Right hindlimb (tissue), 1 donor: Measurements from ENCODE around the gene OR4X2.
"Not testable (repeated sequence)": the region's sequence is repeated elsewhere in the genome, so short reads cannot be mapped to it uniquely, and the experiment has no call there.

Source experiments
- DNase-seq: peaks from one replicate; pipeline ENCODE4 v3.0.0-alpha.2; 2018

The OR4X2 gene, protein sequence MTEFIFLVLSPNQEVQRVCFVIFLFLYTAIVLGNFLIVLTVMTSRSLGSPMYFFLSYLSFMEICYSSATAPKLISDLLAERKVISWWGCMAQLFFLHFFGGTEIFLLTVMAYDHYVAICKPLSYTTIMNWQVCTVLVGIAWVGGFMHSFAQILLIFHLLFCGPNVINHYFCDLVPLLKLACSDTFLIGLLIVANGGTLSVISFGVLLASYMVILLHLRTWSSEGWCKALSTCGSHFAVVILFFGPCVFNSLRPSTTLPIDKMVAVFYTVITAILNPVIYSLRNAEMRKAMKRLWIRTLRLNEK

DNA sequence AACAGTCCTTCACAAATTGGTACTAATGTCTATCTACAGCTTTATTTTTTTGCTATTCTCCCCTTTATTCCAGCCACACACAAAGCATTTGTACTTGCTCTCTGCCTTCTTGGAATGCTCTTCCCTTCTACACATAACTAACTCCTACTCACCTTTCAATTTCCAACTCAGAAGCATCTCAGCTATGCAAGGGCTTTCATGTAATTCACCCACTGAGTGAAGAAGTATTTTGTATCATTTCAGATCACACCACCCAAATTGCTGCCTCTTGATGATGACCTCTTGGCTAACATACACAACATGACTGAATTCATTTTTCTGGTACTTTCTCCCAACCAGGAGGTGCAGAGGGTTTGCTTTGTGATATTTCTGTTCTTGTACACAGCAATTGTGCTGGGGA is at the start of gene OR4X2:
Gene OR4X2 (plus strand): TSS at position 301 of the 400 bp plus-strand sequence. CDS start 0 bp downstream, at position 301.
- no peak for DNase-seq

DNA sequence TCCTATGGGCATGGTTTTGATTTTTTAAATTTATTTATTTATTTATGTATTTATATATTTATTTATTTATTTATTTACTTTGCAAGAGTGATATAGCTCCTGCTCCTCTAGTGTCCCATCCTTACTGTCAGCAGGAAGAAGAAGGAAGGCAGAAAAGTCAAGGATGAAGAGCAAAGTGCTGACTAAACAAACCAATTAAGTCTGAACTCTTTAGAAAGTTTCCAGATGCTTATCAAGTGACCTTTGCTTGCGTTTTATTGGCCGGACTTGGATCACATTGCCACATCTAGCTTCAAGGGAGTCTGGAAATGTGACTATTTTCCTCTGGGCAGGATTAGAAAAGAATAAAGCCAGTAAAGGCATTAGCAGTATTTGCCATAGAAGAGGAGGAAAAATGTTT is 37.0 kb upstream of the OR4X2 start:
- DNase-seq: no peak

DNA sequence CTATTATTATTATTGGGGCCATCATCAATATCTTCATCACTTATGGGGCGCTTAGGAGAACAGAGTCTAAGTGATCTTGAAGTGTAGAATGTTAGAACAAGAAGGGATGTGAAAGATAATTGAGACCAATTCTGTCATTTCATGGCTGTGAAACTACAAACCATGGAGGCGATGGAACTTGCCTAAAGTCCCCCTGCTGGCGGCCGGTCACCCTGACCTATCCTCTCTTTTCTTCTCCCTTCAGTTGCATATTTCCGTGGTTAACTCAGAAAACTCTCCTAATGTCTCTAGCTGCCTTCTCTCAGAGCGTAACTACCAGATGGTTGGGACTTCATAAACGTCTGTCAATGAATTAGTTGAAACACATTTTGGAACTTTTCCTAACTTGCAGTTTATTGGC is 34.9 kb upstream of the OR4X2 start:
- no peak for DNase-seq

DNA sequence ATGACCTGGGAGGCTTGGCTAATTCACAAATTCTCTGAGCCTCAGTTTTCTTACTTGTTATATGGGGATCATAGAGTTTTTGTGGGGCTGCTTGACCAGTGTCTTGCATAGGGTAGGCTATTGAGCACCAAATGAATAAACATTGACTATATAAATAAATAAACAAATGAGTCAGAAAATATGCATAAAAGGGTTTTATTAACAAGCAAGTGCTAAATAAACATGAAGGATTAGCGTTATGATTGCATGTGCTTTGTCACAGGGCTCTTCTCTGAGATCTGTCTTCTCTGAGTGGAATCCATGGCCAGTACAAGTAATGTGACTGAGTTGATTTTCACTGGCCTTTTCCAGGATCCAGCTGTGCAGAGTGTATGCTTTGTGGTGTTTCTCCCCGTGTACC is 28.4 kb upstream of the OR4X2 start, which contains the start of gene OR4B1:
Gene OR4B1 (plus strand): TSS at position 301 of the 400 bp plus-strand sequence. CDS start 0 bp downstream, at position 301.
- DNase-seq: no peak

DNA sequence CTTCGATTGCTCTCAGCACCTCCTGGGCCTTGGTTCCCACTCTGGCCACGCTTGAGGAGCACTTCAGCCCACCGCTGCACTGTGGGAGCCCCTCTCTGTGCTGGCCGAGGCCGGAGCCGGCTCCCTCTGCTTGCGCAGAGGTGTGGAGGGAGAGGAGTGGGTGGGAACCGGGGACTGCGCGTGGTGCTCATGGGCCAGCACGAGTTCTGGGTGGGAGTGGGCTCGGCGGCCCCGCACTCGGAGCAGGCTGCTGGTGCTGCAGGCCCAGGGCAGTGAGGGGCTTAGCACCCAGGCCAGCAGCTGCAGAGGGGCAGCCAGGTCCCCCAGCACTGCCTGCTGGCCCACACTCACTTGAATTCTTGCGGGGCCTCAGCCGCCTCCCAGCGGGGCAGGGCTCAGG is 16.1 kb upstream of the OR4X2 start:
- DNase-seq: no peak

DNA sequence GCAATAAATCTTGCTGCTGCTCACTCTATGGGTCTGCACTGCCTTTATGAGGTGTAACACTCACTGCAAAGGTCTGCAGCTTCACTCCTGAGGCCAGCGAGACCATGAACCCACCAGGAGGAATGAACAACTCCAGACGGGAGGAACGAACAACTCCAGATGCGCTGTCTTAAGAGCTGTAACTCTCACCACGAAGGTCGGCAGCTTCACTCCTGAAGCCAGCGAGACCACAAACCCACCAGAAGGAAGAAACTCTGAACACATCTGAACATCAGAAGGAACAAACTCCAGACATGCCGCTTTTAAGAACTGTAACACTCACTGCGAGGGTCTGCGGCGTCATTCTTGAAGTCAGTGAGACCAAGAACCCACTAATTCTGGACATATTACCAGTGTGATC is 14.8 kb upstream of the OR4X2 start:
- not testable (repeated sequence) for DNase-seq

DNA sequence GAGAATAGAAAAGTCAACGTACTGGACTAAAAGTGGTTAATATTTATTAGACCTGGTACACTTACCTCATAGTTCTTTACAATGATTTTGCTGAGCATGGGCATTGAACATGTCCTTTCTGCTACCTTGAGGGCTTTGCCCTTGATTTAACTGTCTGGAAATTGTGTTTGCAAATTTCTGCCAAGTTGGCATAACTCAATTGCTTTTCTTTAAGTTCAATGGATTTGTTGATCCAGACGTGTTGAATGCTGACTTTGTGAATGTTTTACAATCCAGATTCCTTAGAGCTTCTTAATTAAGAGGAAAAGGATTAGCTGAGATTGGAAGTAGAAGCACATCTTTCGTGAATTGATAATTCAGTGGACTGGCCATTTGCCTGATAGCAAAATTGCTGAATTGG is 7.2 kb upstream of the OR4X2 start:
- no peak for DNase-seq

DNA sequence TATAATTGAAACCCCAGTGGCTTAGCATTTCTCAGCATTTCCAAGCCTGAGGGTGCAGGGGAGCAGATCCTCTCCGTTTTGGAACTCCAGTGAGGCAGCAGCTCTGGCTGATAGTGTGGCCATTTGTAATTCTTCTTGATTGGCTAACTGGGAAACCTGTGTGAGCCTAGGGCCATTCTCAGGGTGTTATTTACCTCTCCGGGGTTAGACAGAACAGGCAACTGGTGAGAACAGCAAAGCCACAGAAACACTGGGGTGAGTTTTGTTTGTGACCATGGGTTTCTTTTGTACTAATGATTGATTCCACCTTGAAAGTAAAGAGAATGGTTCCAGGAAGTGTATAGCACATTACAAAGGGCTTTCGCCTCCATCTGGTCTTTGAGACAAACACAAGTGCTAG is 2.4 kb upstream of the OR4X2 start:
- DNase-seq: no peak

DNA sequence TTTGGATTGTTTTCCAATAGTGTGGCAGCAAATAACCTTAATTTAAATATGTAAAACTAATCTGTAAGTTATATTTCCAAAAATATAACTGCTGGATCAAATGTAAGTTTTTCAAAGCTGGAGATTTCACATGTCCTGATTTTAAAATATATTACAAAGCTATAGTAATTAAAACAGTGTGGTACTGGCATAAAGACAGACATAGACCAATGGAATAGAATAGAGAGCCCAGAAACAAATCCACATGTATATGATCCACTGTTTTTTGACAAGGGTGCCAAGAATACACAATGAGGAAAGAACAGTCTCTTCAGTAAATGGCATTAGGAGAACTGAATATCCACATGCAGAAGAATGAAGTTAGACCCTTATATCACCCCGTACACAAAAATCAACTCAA is 4.0 kb downstream of the OR4X2 start:
- DNase-seq: no peak

DNA sequence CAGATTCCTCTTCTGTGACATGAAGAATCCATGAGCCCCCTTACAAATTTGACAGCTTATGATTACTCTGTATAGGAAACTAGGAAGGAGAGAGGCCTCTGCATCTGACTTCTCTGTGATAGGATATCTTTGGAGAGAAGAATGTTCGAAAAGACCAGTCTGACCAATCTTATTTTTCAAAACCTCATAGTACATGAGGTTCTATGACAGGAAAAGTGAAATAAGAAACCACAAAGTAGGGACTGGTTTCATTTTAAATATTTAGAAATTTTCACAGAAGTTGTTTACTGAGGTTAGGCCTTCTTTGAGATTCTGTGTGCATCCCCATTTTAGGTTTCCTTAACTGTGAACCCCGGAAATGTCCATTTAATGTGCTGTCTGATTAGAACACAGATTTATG is 16.7 kb downstream of the OR4X2 start:
- DNase-seq: no peak

DNA sequence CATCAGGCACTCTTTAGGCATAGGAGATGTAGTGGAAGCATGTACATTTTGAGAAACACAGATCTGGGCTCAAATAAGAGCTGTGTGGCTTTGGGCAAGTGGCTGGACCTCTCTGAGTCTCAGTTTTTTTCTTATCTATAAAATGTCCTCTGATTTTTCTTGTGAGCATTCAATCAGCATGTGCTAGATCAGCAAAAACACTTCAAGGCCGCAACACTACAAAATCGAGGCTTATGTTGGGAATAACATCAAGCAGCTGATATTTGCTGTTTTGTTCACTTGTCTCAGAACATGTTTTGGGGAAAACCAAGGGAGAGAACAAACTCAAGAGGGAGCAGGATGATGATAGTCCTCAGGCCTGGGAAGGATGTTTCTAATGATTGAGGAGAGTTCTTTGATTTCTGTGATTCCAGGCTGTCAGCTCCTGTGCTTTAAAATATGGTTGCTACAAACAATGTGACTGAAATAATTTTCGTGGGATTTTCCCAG is 18.6 kb downstream of the OR4X2 start, which contains the start of gene OR4X1:
Gene OR4X1 (plus strand): TSS at position 439 of the 489 bp plus-strand sequence. CDS start 0 bp downstream, at position 439.
- DNase-seq: no peak

DNA sequence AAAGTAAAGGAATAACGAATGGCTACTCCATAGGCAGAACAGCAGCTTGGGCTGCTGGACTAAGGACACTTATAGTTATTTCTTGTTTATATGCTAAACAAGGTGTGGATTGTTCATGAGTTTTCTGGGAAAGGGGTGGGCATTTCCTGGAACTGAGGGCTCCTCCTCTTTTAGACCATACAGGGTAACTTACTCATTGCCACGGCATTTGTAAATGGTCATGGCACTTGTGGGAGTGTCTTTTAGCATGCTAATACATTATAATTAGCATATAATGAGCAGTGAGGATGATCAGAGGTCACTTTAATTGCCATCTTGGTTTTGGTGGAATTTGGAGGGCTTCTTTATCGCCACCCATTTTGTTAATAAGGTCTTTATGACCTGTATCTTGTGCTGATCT is 25.7 kb downstream of the OR4X2 start:
- DNase-seq: no peak

DNA sequence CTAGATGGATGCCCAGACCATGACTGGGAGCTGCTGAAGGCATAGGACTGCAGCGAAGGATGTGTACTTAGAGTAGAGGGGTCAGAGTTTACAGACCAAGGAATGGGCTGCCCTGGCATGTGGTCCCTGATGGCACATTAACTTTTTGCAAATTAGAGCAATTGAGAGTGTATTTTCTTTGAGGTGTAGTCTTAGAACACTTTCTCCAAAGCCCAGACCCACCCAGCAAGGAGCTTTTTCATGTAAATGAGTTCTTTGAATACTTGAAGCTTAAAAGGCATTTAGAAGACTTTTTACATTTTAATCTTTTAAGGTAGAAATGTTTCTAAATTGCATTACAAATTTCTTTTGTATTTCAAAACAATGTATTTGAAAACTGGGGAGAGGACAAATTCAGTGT is 27.7 kb downstream of the OR4X2 start:
- DNase-seq: no peak
